SK-MEL-5 (cell line): Measurements from ENCODE around the gene PTPRD. TPM values are rescaled to one million over a fixed set of nuclear protein-coding genes. Genes with fewer than 3 reads are reported as not detected.
A peak's percentile ranks its signal among the peaks of the same experiment; 100 is the strongest.

Experiments used
- DNase-seq: peaks from one replicate; pipeline ENCODE4 v3.0.0-alpha.2; 2016; ENCODE audit warnings: low read depth, low spot score
- in situ Hi-C: cut with HindIII; loops from 2 replicates; pipeline ENCODE4 v1.10.0; 2016; ENCODE audit warnings: low sequenced_read_pairs, high pct_unique_total_duplicates, low pct_unique_long_range_greater_than_20kb
- total RNA-seq: library from RNA; depleted of rRNA; stranded (reverse); fragments of >200 nt; shearing (Covaris generic); gene quantifications from 2 replicates; pipeline ENCODE4 v1.2.3, GENCODE V29; 2014

Gene PTPRD
- total RNA-seq, 1 experiment from 2014 or later, result 2.1 TPM

GRCh38 chr9:8871396-8871795, 1741.4 kb downstream of the PTPRD start:
- in situ Hi-C loops, result no loop called here
- no peak for DNase-seq

DNA sequence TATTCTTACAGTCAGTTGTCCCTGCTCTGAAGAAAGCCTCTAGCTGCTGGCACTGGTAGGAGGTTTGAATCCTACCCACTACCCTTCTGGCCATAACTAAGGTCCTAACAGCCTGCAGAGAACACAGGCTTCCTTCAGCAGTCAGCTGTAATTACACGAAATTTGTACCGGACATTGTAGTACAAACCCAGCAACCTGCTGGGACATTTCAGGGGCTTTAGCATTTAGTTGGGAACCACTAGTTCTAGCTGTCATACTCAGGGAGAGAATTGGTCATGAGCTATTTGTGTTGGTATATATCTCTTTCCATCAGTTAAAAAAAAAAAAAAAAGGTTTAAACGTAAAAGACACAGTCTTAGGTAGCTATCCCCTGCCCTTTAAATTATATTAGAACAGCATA, 1743.0 kb downstream of the PTPRD start:
- DNase-seq, result no peak

GRCh38 chr9:8868632-8869031, 1744.2 kb downstream of the PTPRD start:
- no peak for DNase-seq
- in situ Hi-C loops, result no loop called here

More for the DNA sequence above, 1743.0 kb downstream of the PTPRD start:
- in situ Hi-C loops, result no loop called here

- in situ Hi-C loops, result no loop called here
- DNase-seq, result no peak
Observed at GRCh38 chr9:8867148-8867547, 1745.7 kb downstream of the PTPRD start.

- no peak for DNase-seq
- in situ Hi-C loops, result no loop called here
Observed at GRCh38 chr9:8864545-8864896, 1748.3 kb downstream of the PTPRD start.

DNA sequence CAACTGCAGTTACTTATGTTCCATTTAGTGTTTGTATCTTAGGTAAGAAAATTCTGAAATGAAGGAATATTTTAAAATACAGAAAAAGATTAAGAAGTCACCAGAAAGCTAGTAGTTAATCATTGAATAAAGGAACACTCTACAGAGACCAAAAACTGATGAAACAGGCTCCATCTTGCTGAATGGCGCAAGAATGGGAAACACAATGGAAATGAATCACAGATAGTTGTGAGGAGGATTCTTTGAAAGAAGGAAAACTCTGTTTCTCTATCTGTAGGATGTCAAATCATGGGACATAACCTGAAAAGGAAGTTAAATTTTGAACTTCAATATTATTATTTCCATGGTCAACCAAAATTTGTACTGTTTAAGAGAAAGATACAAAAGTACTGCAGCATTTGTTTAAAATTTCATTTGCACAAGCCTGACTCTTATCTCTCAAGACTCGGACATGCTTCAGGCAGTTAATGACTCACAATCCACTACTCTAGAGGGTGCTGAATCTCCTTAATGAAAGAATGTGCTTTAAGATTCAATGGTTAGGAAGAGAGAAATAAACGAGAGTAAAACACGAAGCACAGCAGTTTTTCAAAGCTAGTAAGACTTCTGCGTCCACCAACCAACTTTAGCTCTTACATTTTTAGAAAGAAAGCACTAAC, 1748.8 kb downstream of the PTPRD start:
- DNase-seq, result peak; percentile 20
- in situ Hi-C loops, result no loop called here

- no peak for DNase-seq
- in situ Hi-C loops, result no loop called here
Observed at GRCh38 chr9:8863069-8863468, 1749.7 kb downstream of the PTPRD start.

GRCh38 chr9:8860925-8861324, 1751.9 kb downstream of the PTPRD start:
- in situ Hi-C loops, result no loop called here
- no peak for DNase-seq

- no peak for DNase-seq
- in situ Hi-C loops, result no loop called here
Observed at GRCh38 chr9:8860086-8860485, 1752.7 kb downstream of the PTPRD start.

DNA sequence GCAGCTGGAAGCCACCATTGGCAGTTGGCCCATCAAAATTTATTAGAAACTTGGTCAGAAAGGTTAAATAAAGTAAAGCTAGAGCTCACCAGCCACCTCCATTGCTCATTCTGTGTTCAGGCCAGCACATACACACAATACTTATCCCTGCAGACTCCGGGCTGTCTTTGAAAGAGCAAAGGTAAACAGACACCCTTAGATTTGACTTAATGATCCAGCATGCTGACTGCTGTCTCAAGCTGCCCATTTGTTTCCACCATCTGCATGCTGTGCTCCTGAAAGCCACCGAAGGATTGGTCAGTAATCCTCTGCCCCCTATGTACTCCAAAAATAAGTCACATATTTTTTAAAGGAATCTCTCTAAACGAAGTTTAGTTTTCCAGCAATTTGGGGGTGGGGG, 1753.4 kb downstream of the PTPRD start:
- no peak for DNase-seq
- in situ Hi-C loops, result no loop called here

DNA sequence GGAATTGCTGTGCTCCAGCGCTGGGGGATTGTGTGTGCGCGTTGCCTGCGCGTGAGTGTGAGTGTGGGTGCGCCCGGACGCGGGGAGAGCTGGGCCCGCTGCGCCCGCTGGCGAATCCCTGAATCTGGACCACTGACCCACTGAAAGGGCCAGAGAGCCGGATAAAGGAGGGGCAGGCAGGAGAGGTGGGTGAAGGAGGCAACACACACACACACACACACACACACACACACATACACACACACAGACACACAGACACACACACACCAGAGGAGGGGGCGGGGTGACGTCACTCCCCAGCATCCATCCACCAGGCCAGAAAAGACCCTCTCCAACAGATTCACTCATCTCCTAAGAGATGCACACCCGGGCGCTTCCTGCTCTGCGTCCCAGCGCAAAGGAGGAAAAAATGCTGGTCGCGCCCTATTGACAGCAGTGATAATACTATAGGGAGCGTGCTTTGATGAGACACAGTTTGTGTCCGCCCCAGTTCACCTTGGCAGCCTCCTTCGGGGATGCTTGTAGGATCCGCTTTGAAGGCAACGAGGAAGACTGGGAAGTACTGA, 1754.1 kb downstream of the PTPRD start:
- in situ Hi-C loops, result no loop called here
- DNase-seq, result no peak

DNA sequence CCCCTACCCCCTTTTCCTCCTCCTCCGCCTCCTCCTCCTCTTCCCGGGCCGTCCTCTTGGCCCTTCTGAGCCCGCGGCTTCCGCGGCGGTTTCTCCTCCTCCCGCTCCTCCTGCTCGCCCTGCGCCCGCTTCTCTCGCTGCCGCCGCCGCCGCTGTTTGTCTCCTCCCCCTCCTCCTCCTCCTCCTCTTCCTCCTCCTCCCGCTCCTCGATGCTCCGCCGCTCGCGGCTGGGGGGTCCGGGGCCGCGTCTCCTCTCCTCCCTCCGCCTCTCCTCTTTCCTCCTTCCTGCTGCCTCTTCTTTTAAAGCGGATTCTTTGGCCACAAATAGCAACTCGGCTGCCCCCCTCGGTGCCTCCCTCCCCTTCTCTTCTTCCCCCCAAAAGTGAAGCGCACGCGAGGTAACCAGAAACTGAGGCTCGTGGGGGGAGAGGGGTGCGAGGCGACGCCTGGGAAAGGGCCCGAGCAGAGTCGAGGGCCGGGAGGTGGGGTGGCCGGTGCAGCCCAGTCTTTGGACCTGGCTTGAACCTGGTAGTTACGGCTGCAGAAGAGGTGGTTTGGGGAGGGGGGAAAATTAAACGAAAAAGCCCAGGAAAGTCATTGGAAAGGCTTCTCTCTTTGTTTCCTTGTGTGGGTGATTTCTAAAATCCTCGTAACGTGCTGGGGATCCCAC, 1754.7 kb downstream of the PTPRD start:
- DNase-seq, result no peak
- in situ Hi-C loops, result no loop called here

- no peak for DNase-seq
- in situ Hi-C loops, result no loop called here
Observed at GRCh38 chr9:8857068-8857925, 1755.5 kb downstream of the PTPRD start.

- DNase-seq, result no peak
- in situ Hi-C loops, result no loop called here
Observed at GRCh38 chr9:8856396-8857067, 1756.3 kb downstream of the PTPRD start.

DNA sequence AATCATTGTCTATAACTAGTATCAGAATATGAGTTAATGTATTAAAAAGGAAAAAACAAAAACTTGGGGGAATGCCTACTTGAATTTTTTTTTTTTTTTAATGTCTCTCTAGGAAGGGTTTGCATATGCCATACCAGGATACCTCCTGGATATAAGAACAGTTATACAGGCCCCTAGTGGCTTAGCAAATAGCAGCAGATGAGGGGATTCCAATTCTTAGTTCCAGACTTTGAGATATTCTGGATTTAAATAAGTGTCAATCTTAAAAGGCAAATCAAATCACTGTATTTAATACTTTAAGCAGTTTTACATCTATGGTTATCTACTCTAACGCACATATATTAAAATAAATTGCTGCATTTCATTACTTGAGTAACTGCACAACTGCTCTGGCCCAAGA, 1757.8 kb downstream of the PTPRD start:
- in situ Hi-C loops, result no loop called here
- DNase-seq, result peak; percentile 56

DNA sequence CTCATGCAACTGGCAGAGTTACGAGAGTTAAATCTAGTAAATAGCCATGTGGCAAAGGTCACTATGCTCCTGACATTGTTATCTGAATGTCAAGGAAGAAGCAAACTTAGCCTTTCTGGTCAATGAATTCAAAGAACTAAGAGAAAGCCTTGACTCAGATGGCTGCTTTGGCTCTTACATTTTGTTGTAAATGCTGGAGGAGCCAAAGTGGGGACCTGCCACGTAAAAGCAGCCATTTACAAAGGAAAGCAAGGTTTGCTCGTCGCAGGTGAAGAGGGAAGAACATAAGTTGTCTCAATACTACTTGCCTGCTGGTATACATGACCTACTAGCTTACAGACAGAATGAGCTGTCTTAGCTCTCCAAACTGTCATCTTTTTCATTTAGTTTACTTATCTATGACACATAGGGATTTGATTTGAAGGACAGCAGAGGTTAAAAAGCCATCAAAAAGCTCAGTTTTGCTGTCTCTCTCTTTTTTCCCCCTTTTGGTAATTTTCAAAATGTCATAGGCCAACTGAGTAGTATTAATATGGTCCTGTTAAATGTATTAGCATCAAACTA, 1760.4 kb downstream of the PTPRD start:
- in situ Hi-C loops, result no loop called here
- DNase-seq, result no peak

- in situ Hi-C loops, result no loop called here
- no peak for DNase-seq
Observed at GRCh38 chr9:8850914-8851313, 1761.9 kb downstream of the PTPRD start.

GRCh38 chr9:8845808-8846207, 1767.0 kb downstream of the PTPRD start:
- in situ Hi-C loops, result no loop called here
- DNase-seq, result no peak
